GM23338 (cell line): ENCODE data around the gene CNPY1.

Experiments used
- CREB1 ChIP-seq: fragments of 250-450 bp; sonication (Bioruptor Pico); IDR thresholded peaks from 2 replicates; pipeline ENCODE4 v1.5.0; 2020; ENCODE audit warnings: low read depth, mild to moderate bottlenecking, moderate library complexity
- EZH2 ChIP-seq: fragments of 200-600 bp; sonication (generic); IDR thresholded peaks from one replicate; pipeline ENCODE4 v1.8.0; 2017; ENCODE audit warnings: antibody characterized with exemption, mild to moderate bottlenecking, low read depth; ENCODE audit not compliant: unreplicated experiment
- EZH2phosphoT487 ChIP-seq: fragments of 200-600 bp; sonication (generic); IDR thresholded peaks from one replicate; pipeline ENCODE4 v1.8.1; 2018; ENCODE audit warnings: antibody characterized with exemption; ENCODE audit not compliant: unreplicated experiment
- JUNB ChIP-seq: IDR thresholded peaks from one replicate; pipeline ENCODE4 v1.6.1; 2016; ENCODE audit warnings: antibody characterized with exemption; ENCODE audit not compliant: unreplicated experiment
- NANOG ChIP-seq: IDR thresholded peaks from 2 replicates; pipeline ENCODE4 v1.6.1; 2016; ENCODE audit warnings: antibody characterized with exemption, borderline replicate concordance
- POLR2AphosphoS5 ChIP-seq: IDR thresholded peaks from 2 replicates; pipeline ENCODE4 v1.6.1; 2016; ENCODE audit warnings: antibody characterized with exemption, low read depth
- STAT1 ChIP-seq: IDR thresholded peaks from one replicate; pipeline ENCODE4 v1.6.1; 2016; ENCODE audit warnings: antibody characterized with exemption; ENCODE audit not compliant: unreplicated experiment
- TF ChIP-seq, protein P1 (sequence below), 2 experiments: fragments of 200-600 bp in 1 of 2; sonication (generic) in 1 of 2; conservative IDR thresholded peaks; 2 replicates each; pipeline versions ENCODE4 v1.5.1 to v1.6.1; 2016 to 2017; ENCODE audit warnings: antibody characterized with exemption in 2 of 2, low read depth in 2 of 2, mild to moderate bottlenecking in 2 of 2, moderate library complexity in 1 of 2
- TF ChIP-seq, protein P2 (sequence below): IDR thresholded peaks from one replicate; pipeline ENCODE4 v1.6.1; 2018; ENCODE audit warnings: antibody characterized with exemption; ENCODE audit not compliant: unreplicated experiment

DNA sequence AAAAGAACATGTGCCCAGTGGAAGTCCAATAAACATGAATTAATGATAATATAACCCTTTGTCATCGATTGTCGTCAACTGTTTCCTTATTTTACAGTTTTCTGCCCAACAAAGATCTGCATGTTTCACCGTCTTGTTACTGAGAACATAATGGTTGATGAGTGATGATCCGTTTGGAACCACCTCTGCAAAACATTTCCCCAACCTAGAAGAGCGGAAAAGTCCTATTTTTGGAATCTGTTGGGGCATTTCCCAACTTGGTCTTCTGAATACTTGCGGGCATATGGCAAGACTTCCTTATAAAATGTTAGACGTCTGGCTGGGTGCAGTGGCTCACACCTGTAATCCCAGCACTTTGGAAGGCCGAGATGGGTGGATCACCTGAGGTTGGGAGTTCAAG is 32.1 kb downstream of the CNPY1 start:
- TF ChIP-seq EZH2 (no peak), CREB1 (CRISPR knock-in tag) (no peak), POLR2AphosphoS5 (no peak), EZH2phosphoT487 (no peak), NANOG (no peak), STAT1 (no peak), JUNB (no peak)
- TF ChIP-seq, protein P1, sequence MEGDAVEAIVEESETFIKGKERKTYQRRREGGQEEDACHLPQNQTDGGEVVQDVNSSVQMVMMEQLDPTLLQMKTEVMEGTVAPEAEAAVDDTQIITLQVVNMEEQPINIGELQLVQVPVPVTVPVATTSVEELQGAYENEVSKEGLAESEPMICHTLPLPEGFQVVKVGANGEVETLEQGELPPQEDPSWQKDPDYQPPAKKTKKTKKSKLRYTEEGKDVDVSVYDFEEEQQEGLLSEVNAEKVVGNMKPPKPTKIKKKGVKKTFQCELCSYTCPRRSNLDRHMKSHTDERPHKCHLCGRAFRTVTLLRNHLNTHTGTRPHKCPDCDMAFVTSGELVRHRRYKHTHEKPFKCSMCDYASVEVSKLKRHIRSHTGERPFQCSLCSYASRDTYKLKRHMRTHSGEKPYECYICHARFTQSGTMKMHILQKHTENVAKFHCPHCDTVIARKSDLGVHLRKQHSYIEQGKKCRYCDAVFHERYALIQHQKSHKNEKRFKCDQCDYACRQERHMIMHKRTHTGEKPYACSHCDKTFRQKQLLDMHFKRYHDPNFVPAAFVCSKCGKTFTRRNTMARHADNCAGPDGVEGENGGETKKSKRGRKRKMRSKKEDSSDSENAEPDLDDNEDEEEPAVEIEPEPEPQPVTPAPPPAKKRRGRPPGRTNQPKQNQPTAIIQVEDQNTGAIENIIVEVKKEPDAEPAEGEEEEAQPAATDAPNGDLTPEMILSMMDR (conservative IDR thresholded peaks at IDR 0.05; ENCODE audit: low read depth in 2 of 2): no peak
- TF ChIP-seq, protein P2, sequence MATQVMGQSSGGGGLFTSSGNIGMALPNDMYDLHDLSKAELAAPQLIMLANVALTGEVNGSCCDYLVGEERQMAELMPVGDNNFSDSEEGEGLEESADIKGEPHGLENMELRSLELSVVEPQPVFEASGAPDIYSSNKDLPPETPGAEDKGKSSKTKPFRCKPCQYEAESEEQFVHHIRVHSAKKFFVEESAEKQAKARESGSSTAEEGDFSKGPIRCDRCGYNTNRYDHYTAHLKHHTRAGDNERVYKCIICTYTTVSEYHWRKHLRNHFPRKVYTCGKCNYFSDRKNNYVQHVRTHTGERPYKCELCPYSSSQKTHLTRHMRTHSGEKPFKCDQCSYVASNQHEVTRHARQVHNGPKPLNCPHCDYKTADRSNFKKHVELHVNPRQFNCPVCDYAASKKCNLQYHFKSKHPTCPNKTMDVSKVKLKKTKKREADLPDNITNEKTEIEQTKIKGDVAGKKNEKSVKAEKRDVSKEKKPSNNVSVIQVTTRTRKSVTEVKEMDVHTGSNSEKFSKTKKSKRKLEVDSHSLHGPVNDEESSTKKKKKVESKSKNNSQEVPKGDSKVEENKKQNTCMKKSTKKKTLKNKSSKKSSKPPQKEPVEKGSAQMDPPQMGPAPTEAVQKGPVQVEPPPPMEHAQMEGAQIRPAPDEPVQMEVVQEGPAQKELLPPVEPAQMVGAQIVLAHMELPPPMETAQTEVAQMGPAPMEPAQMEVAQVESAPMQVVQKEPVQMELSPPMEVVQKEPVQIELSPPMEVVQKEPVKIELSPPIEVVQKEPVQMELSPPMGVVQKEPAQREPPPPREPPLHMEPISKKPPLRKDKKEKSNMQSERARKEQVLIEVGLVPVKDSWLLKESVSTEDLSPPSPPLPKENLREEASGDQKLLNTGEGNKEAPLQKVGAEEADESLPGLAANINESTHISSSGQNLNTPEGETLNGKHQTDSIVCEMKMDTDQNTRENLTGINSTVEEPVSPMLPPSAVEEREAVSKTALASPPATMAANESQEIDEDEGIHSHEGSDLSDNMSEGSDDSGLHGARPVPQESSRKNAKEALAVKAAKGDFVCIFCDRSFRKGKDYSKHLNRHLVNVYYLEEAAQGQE: no peak
